NCI-H1105 (cell line): ENCODE results near the gene FRAS1.
"Not testable (repeated sequence)": the region's sequence is repeated elsewhere in the genome, so short reads cannot be mapped to it uniquely, and the experiment has no call there.

ENCODE experiments used
- DNase-seq: peaks from one replicate; lab custom pipeline; 2025; lab: John Stamatoyannopoulos, UW

Gene FRAS1

DNA sequence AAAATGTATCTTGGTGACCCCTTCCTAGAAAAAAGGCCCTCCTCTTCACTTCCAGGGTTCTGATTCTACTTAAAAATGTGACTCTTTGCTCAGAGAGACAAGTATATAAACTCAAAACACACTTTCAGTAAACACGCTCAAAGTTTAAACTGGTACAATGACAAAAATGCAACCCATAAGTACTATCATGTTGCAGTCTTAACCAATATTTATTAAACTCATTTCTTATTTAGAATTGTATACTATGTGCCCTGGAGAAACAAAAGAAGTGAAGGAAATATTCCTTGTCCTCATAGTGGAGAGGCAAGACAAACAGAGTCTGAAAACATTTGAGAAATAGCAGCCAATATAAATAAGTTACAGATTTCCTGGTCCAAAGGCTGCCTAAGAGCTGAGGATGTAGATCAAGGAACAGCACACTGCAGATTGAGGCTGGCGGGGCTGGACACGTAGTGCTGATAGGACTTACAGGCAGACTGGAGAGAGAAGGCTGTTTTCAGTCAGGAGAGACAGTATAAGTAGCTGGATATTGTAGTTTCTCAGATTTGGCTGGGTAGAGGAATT lies 455.3 kb downstream of the FRAS1 start:
- DNase-seq, result no peak

- DNase-seq, result no peak
Measured at GRCh38 chr4:78513411-78513975, 456.4 kb downstream of the FRAS1 start.

GRCh38 chr4:78517050-78517652 lies 460.0 kb downstream of the FRAS1 start:
- DNase-seq, result no peak

- DNase-seq, result no peak
Measured at GRCh38 chr4:78518561-78518960, 461.4 kb downstream of the FRAS1 start.

GRCh38 chr4:78519962-78520361 lies 462.8 kb downstream of the FRAS1 start:
- DNase-seq, result no peak

GRCh38 chr4:78520808-78521226 lies 463.7 kb downstream of the FRAS1 start:
- no peak for DNase-seq

GRCh38 chr4:78524009-78524408 lies 466.9 kb downstream of the FRAS1 start:
- no peak for DNase-seq

- no peak for DNase-seq
Measured at GRCh38 chr4:78525559-78525958, 468.4 kb downstream of the FRAS1 start.

DNA sequence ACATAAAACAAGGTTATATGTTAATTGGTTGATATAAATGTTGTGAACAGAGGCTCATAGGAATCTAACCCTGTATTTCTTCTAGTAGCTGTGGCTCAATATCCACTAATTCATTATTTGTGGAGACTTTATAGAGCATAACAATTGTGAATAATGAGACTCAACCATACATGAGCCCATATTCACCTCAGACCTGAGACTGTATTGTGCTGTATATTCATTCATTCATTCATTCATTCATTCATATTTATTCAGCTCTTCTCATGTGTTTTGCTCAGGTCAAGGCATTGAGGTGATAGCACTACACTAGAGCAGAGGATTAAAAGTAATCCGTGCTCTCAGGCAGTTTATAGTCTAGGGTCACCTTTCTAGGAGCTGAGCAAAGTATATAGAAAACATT lies 470.0 kb downstream of the FRAS1 start:
- DNase-seq, result no peak

DNA sequence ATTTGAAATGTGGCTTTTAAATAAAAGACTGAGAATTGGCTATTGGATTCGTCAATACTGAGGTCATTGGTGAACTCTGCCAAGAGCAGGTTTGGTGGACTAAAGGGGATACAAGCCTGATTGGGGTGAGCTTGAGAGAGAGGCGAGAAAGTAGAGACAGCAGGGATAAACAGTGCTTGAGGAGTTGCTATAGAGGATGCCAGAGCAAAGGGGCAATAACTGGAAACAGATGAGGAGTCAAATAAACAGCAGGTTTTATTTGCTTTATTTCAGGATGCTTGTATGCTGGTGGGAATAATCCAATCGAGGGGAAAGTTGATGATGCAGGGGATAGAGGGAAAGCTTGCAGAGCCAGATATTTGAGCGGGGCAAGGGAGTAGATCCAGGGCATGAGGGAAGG lies 470.4 kb downstream of the FRAS1 start:
- no peak for DNase-seq

DNA sequence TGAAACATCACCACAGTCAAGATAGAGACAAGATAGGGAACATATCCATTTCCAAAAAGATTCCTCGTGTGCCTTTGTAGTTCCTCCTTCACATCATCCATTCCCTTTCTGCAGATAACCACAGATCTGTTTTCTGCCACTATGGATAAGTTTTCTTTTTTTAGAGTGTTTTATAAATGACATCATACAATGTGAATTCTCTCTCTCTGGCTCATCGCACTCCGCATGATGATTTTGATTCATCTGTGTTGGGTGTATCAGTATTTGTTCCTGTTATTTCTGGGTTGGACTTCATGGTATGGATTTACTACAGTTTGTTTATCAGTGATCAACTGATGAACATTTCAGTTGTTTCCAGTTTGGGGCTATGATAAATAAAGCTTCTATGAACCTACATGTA lies 471.2 kb downstream of the FRAS1 start:
- no peak for DNase-seq

- DNase-seq, result no peak
Measured at GRCh38 chr4:78529569-78530209, 472.6 kb downstream of the FRAS1 start.

GRCh38 chr4:78532046-78532445 lies 474.9 kb downstream of the FRAS1 start:
- no peak for DNase-seq

- no peak for DNase-seq
Measured at GRCh38 chr4:78533854-78534253, 476.7 kb downstream of the FRAS1 start.

GRCh38 chr4:78534286-78534955 lies 477.3 kb downstream of the FRAS1 start:
- DNase-seq, result no peak

GRCh38 chr4:78542373-78542772 lies 485.2 kb downstream of the FRAS1 start:
- no peak for DNase-seq

GRCh38 chr4:78543424-78544125 lies 486.5 kb downstream of the FRAS1 start:
- DNase-seq, result no peak

DNA sequence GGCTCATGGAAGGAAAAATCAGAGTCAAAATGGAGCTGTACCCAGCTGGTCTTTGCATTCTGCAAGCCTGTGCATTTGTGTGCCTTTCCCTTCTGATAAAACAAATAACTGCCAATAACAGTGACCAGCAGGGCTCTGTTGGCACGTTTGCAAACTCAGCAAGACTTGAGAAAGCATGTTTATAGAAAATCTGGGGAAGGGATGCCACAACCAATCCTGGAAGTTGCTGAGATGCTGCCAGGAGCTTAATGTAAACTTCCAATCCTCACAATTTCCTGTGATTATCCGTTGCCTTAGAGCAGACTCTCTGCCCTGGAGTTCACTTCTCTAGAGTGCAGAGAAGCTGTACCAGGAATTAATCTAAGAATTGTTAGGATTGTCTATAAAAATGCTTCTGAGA lies 487.6 kb downstream of the FRAS1 start:
- no peak for DNase-seq

- DNase-seq, result no peak
Measured at GRCh38 chr4:78545275-78546246, 488.4 kb downstream of the FRAS1 start.

GRCh38 chr4:78547899-78548298 lies 490.8 kb downstream of the FRAS1 start:
- DNase-seq, result not testable (repeated sequence)

- DNase-seq, result not testable (repeated sequence)
Measured at GRCh38 chr4:78548889-78549288, 491.8 kb downstream of the FRAS1 start.
